K562 (cell line): ENCODE results near the gene GMDS. TPM values are rescaled to one million over a fixed set of nuclear protein-coding genes. Genes with fewer than 3 reads are reported as not detected.

ENCODE experiments used
- ATAC-seq: fragments of 200-7000 bp; cut with Tn5 transposase; 3 replicates; pipeline ENCODE4 v1.9.1; 2020; ENCODE audit warnings: moderate library complexity
- BruUV-seq: library from RNA; stranded (reverse); fragments of 400-500 nt; replicated peaks from 2 replicates; lab custom pipeline; 2021; lab: Mats Ljungman, UMichigan
- CTCF ChIA-PET: fragments of 300-600 bp; formaldehyde crosslinking; extraction: SDS; loops from one replicate; lab custom pipeline; 2021; ENCODE audit warnings: low intra/inter-chr PET ratio; lab: Yijun Ruan, JAX
- POLR2A ChIA-PET: fragments of 300-600, 350-650 bp; sonication (Branson Sonifier 250); formaldehyde crosslinking; extraction: SDS; loops from one replicate; lab custom pipeline; 2021; ENCODE audit warnings: antibody characterized with exemption, inconsistent platforms; lab: Yijun Ruan, JAX
- DNase-seq, 4 experiments: peaks; one replicate each; pipeline versions ENCODE4 v3.0.0 to v3.0.0-alpha.2; 2011 to 2018; ENCODE audit warnings: low spot score in 3 of 4, mixed read lengths in 3 of 4; ENCODE audit errors: extremely low read depth in 1 of 4
- FAIRE-seq: peaks from 2 replicates; lab custom pipeline; 2011; peaks lifted over from hg19 to GRCh38; lab: Jason Lieb, UNC
- H2AFZ ChIP-seq: 2 replicates; pipeline ENCODE4 v1.6.0; 2011; ENCODE audit warnings: low read depth, low read length, control low read depth, inconsistent platforms
- H3K27ac ChIP-seq: fragments of 200-600 bp; 3 replicates; pipeline ENCODE4 v1.8.0; 2011; ENCODE audit warnings: low read depth, mild to moderate bottlenecking, control low read depth, inconsistent platforms, low read length, moderate library complexity, mixed read lengths; ENCODE audit errors: extremely low read depth
- H3K27me3 ChIP-seq, 2 experiments: fragments of 300-600 bp in 1 of 2; 2 replicates in 1 of 2; 3 replicates in 1 of 2; pipeline versions ENCODE4 v1.6.0 to v1.8.0; 2011; ENCODE audit warnings: inconsistent platforms in 2 of 2, low read length in 2 of 2, mild to moderate bottlenecking in 1 of 2, mixed read lengths in 1 of 2, moderate library complexity in 1 of 2; ENCODE audit not compliant: control insufficient read depth in 2 of 2, insufficient read depth in 2 of 2
- H3K36me3 ChIP-seq: fragments of 300-600 bp; 3 replicates; pipeline ENCODE4 v1.8.0; 2011; ENCODE audit warnings: mild to moderate bottlenecking, low read length, inconsistent platforms; ENCODE audit not compliant: control insufficient read depth, insufficient read depth
- H3K4me1 ChIP-seq, 2 experiments: fragments of 200-600 bp in 1 of 2; replicated peaks in 1 of 2; 2 replicates in 1 of 2; 3 replicates in 1 of 2; pipeline versions ENCODE4 v1.5.1 to v1.8.0; 2011; ENCODE audit warnings: inconsistent platforms in 2 of 2, low read length in 2 of 2, mild to moderate bottlenecking in 1 of 2, mixed read lengths in 1 of 2, moderate library complexity in 1 of 2; ENCODE audit not compliant: control insufficient read depth in 2 of 2, insufficient read depth in 2 of 2
- H3K4me2 ChIP-seq: 2 replicates; pipeline ENCODE4 v1.6.1; 2011; ENCODE audit warnings: low read length, control low read depth, inconsistent platforms, mixed read lengths; ENCODE audit not compliant: insufficient read depth
- H3K4me3 ChIP-seq: fragments of 200-600 bp; sonication (generic), shearing (Covaris generic); 2 replicates; pipeline ENCODE4 v1.5.1; 2016; ENCODE audit warnings: control low read depth, inconsistent platforms
- H3K79me2 ChIP-seq: fragments of 200-600 bp; 3 replicates; pipeline ENCODE4 v1.8.0; 2011; ENCODE audit warnings: low read length, inconsistent platforms; ENCODE audit not compliant: control insufficient read depth, insufficient read depth
- H3K9ac ChIP-seq, 2 experiments: 2 replicates each; pipeline versions ENCODE4 v1.6.0 to v1.6.1; 2011; ENCODE audit warnings: low read depth in 2 of 2, low read length in 2 of 2, control low read depth in 1 of 2, inconsistent platforms in 1 of 2, mild to moderate bottlenecking in 1 of 2, mixed read lengths in 1 of 2; ENCODE audit not compliant: insufficient read depth in 1 of 2
- H3K9me1 ChIP-seq: one replicate; pipeline ENCODE4 v1.6.0; 2011; ENCODE audit warnings: inconsistent platforms, mild to moderate bottlenecking, low read length, moderate library complexity; ENCODE audit not compliant: control insufficient read depth, insufficient read depth
- H3K9me3 ChIP-seq: replicated peaks from 2 replicates; pipeline ENCODE4 v1.5.1; 2011; ENCODE audit warnings: low read depth, low read length, inconsistent platforms; ENCODE audit not compliant: control insufficient read depth, insufficient read depth
- H4K20me1 ChIP-seq: replicated peaks from 2 replicates; pipeline ENCODE4 v1.6.1; 2011; ENCODE audit warnings: low read length, inconsistent platforms, mixed read lengths; ENCODE audit not compliant: control insufficient read depth, insufficient read depth
- BCLAF1 ChIP-seq, 2 experiments: fragments of 450-650 bp in 1 of 2; IDR thresholded peaks; 2 replicates each; pipeline ENCODE4 v1.6.1; 2011 to 2017; ENCODE audit warnings: low read depth in 2 of 2, antibody characterized with exemption in 1 of 2, borderline replicate concordance in 1 of 2, low read length in 1 of 2, mild to moderate bottlenecking in 1 of 2, mixed read lengths in 1 of 2; ENCODE audit not compliant: control insufficient read depth in 1 of 2
- CGGBP1 ChIP-seq: fragments of 250-450 bp; sonication (Bioruptor Pico); IDR thresholded peaks from 2 replicates; pipeline ENCODE4 v1.9.0; 2021; ENCODE audit warnings: mild to moderate bottlenecking
- DIDO1 ChIP-seq: fragments of 450-650 bp; IDR thresholded peaks from 2 replicates; pipeline ENCODE4 v1.6.1; 2016; ENCODE audit warnings: low read depth, missing biosample characterization, missing genetic modification characterization
- FOXA1 ChIP-seq: fragments of 450-650 bp; IDR thresholded peaks from 2 replicates; pipeline ENCODE4 v1.6.1; 2016; ENCODE audit warnings: mild to moderate bottlenecking, borderline replicate concordance
- GATAD2A ChIP-seq: fragments of 450-650 bp; IDR thresholded peaks from 2 replicates; pipeline ENCODE4 v1.6.1; 2017
- ILK ChIP-seq: fragments of 450-650 bp; IDR thresholded peaks from 2 replicates; pipeline ENCODE4 v1.6.1; 2016; ENCODE audit warnings: missing genetic modification characterization, low read depth, mild to moderate bottlenecking, missing compliant biosample characterization, moderate library complexity, borderline replicate concordance
- NFYB ChIP-seq: IDR thresholded peaks from 2 replicates; pipeline ENCODE4 v1.6.1; 2011; ENCODE audit warnings: mild to moderate bottlenecking, moderate library complexity; ENCODE audit not compliant: insufficient read length; ENCODE audit errors: extremely low read depth
- POLR2A ChIP-seq: fragments of 450-650 bp; conservative IDR thresholded peaks from 2 replicates; pipeline ENCODE4 v1.6.1; 2016
- RBBP5 ChIP-seq: fragments of 200-600 bp; sonication (generic); IDR thresholded peaks from 2 replicates; pipeline ENCODE4 v1.6.1; 2012; ENCODE audit warnings: borderline replicate concordance, mild to moderate bottlenecking, low read length, control low read depth, inconsistent platforms; ENCODE audit not compliant: insufficient read depth, poor library complexity, severe bottlenecking
- WHSC1 ChIP-seq: IDR thresholded peaks from one replicate; pipeline ENCODE4 v1.6.1; 2012; ENCODE audit warnings: low read length, control low read depth, inconsistent platforms
- ZKSCAN3 ChIP-seq: fragments of 250-450 bp; sonication (Bioruptor Pico); IDR thresholded peaks from 2 replicates; pipeline ENCODE4 v1.4.0; 2020
- ZNF253 ChIP-seq: fragments of 250-450 bp; sonication (Bioruptor Pico); conservative IDR thresholded peaks from 2 replicates; pipeline ENCODE4 v1.6.1; 2021; ENCODE audit warnings: mild to moderate bottlenecking
- WGBS: fragments of 100-300 bp; shearing (Covaris generic); methylation state at CpG from one replicate; pipeline ENCODE4 v1.1.6; 2016; ENCODE audit warnings: low coverage, mixed read lengths; ENCODE audit not compliant: insufficient coverage; ENCODE audit errors: missing lambda C conversion rate; 5-methylcytosine and 5-hydroxymethylcytosine counted together
- in situ Hi-C: fragments of 300-500 bp; cut with MboI; formaldehyde crosslinking; loops from 4 replicates; pipeline ENCODE4 v1.15.0; 2018; ENCODE audit warnings: inconsistent platforms, mixed read lengths
- intact Hi-C: fragments of 100-400 bp; cut with micrococcal nuclease; formaldehyde crosslinking; loops from 2 replicates; pipeline ENCODE4 v1.14.2; 2022
- polyA plus RNA-seq, 8 experiments: library from polyadenylated mRNA; depleted of rRNA in 4 of 8; stranded (reverse) in 5 of 8; unstranded in 3 of 8; fragments of >200 nt; fragmentation: Nextera tagmentation in 2 of 8; fragmentation: Illumina TruSeq in 1 of 8; extraction: Ambion mirVana in 2 of 8; extraction: Trizol in 1 of 8; gene quantifications; 2 replicates each; pipeline versions ENCODE4 v1.2.1 to v1.2.3, GENCODE V29; 2011 to 2014; ENCODE audit warnings: inconsistent platforms in 1 of 8, missing spikeins in 1 of 8
- total RNA-seq, 7 experiments: library from RNA; depleted of rRNA in 6 of 7; stranded (reverse); fragments of >200 nt in 6 of 7; fragmentation: Illumina TruSeq in 2 of 7; extraction: Trizol in 2 of 7; gene quantifications; 2 replicates each; pipeline versions ENCODE4 v1.2.1 to v1.2.3, GENCODE V29; 2011 to 2021; ENCODE audit warnings: low replicate concordance in 1 of 7

The GMDS gene
- total and polyA plus RNA-seq, 9 of the 15 experiments (the other 6 are each of a cell fraction or from before 2014, with no cell fraction given), result 0.48 to 31.8 (median 13.4) TPM

- 6% methylated on average over 9 of the region's 9 CpGs for WGBS
- CTCF ChIA-PET, result no interaction called here
These were observed 164.0 kb downstream of the GMDS start for GRCh38 chr6:2081155-2082138.

GRCh38 chr6:2078888-2079287, 166.5 kb downstream of the GMDS start:
- H3K9me3 ChIP-seq, result no peaks in the 10 kb centered on the region
- WGBS, result 5% methylated on average over 1 of the region's 1 CpG
- intact Hi-C loops, result no loop called here
- no peak overlapping the region for H3K27ac ChIP-seq
- POLR2A ChIA-PET, result interaction anchor here (0.6 kb wide), 1 partner anchor 376 kb away, joined by 3 read pairs; no protein-coding TSS in a partner anchor
- H2AFZ ChIP-seq, result no peak overlapping the region
- no peak for DNase-seq
- H3K79me2 ChIP-seq, result no peaks in the 10 kb centered on the region
- H3K4me1 ChIP-seq, result no peaks in the 10 kb centered on the region
- H4K20me1 ChIP-seq, result no peaks in the 10 kb centered on the region
- no peak overlapping the region for H3K9ac ChIP-seq
- H3K27me3 ChIP-seq, result no peaks in the 10 kb centered on the region
- in situ Hi-C loops, result no loop called here
- CTCF ChIA-PET, result no interaction called here
- no peak for ATAC-seq
- no peaks in the 10 kb centered on the region for H3K36me3 ChIP-seq
- no peak for FAIRE-seq
- no TSS peak for BruUV-seq
- H3K9me1 ChIP-seq, result no peaks in the 10 kb centered on the region
- no peak overlapping the region for H3K4me3 ChIP-seq
- H3K4me2 ChIP-seq, result no peak overlapping the region
- TF ChIP-seq POLR2A (no peak), GATAD2A (no peak), BCLAF1 (IDR thresholded peaks at IDR 0.05; ENCODE audit: borderline replicate concordance in 1 of 2, control insufficient read depth in 1 of 2, low read depth in 2 of 2, low read length in 1 of 2) (no peak), DIDO1 (no peak), ZNF253 (CRISPR knock-in tag) (no peak), WHSC1 (no peak), ZKSCAN3 (CRISPR knock-in tag) (no peak), FOXA1 (no peak), NFYB (no peak), CGGBP1 (CRISPR knock-in tag) (no peak), RBBP5 (no peak)

More at GRCh38 chr6:2081155-2082138, 164.0 kb downstream of the GMDS start:
- in situ Hi-C loops, result no loop called here
- no peaks in the 10 kb centered on the region for H4K20me1 ChIP-seq
- H3K9me3 ChIP-seq, result no peaks in the 10 kb centered on the region
- H3K36me3 ChIP-seq, result no peaks in the 10 kb centered on the region
- no peaks in the 10 kb centered on the region for H3K79me2 ChIP-seq
- no peak for ATAC-seq
- H3K27ac ChIP-seq, result no peak overlapping the region
- H3K4me1 ChIP-seq, result no peaks in the 10 kb centered on the region
- H3K9me1 ChIP-seq, result no peaks in the 10 kb centered on the region
- no peak overlapping the region for H2AFZ ChIP-seq
- no peak for TF ChIP-seq ILK (tag)
- TF ChIP-seq, all 486 proteins: peak for 0
- BruUV-seq, result no TSS peak
- POLR2A ChIA-PET, result no interaction called here
- Histone ChIP-seq H3K4me3 (no peak overlapping the region), H3K9ac (no peak overlapping the region), H3K4me2 (no peak overlapping the region), H3K27me3 (no peaks in the 10 kb centered on the region)
- intact Hi-C loops, result no loop called here
- DNase-seq (no peak), FAIRE-seq (no peak)
